Lung (tissue), 12 donors: ENCODE data around the gene SLC52A3. TPM values are rescaled to one million over a fixed set of nuclear protein-coding genes. Genes with fewer than 3 reads are reported as not detected.

Experiments
- ATAC-seq: fragments of 200-7000 bp; cut with Tn5 transposase; one replicate; pipeline ENCODE4 v1.9.1; 2020; ENCODE audit warnings: moderate number of reproducible peaks; ENCODE audit not compliant: insufficient read depth, low FRiP score
- DNase-seq, 3 donors: peaks; one replicate each; pipeline ENCODE4 v3.0.0-alpha.2; 2013 to 2017
- H3K27ac ChIP-seq, 2 donors: one replicate each; pipeline ENCODE4 v1.5.1; 2013; ENCODE audit warnings: mild to moderate bottlenecking in 2 of 2, moderate library complexity in 2 of 2, control low read depth in 1 of 2, inconsistent platforms in 1 of 2, low read depth in 1 of 2, low read length in 1 of 2
- H3K27me3 ChIP-seq, 3 donors: one replicate each; pipeline ENCODE4 v1.5.1; 2013; ENCODE audit warnings: low read length in 2 of 3; ENCODE audit not compliant: control insufficient read depth in 3 of 3, insufficient read depth in 3 of 3
- H3K36me3 ChIP-seq, 4 donors: one replicate each; pipeline ENCODE4 v1.5.1; 2013; ENCODE audit warnings: low read length in 4 of 4, mild to moderate bottlenecking in 1 of 4, moderate library complexity in 1 of 4; ENCODE audit not compliant: control insufficient read depth in 4 of 4, insufficient read depth in 4 of 4
- H3K4me1 ChIP-seq, 5 donors: one replicate each; pipeline ENCODE4 v1.5.1; 2013; ENCODE audit warnings: low read length in 5 of 5, mild to moderate bottlenecking in 2 of 5, moderate library complexity in 1 of 5; ENCODE audit not compliant: control insufficient read depth in 5 of 5, insufficient read depth in 5 of 5
- H3K4me3 ChIP-seq: one replicate; pipeline ENCODE4 v1.5.1; 2013; ENCODE audit warnings: mild to moderate bottlenecking, control low read depth, moderate library complexity
- H3K9ac ChIP-seq, 2 donors: one replicate each; pipeline ENCODE4 v1.5.1; 2013; ENCODE audit warnings: low read length in 2 of 2, control low read depth in 1 of 2; ENCODE audit not compliant: insufficient read depth in 1 of 2
- H3K9me3 ChIP-seq, 4 donors: one replicate each; pipeline ENCODE4 v1.5.1; 2013; ENCODE audit warnings: low read length in 3 of 4, mild to moderate bottlenecking in 1 of 4, moderate library complexity in 1 of 4; ENCODE audit not compliant: control insufficient read depth in 4 of 4, insufficient read depth in 3 of 4
- WGBS, 2 donors: extraction: QIAGEN DNeasy Blood & Tissue Kit; methylation state at CpG; one replicate each; pipeline ENCODE4 v1.1.7; 2013; 5-methylcytosine and 5-hydroxymethylcytosine counted together
- polyA plus RNA-seq, 2 donors: library from polyadenylated mRNA; stranded (reverse); fragments of 200-250 nt; gene quantifications; one replicate each; pipeline ENCODE4 v1.2.1, GENCODE V29; 2013
- total RNA-seq, 2 donors: library from RNA; depleted of rRNA in 1 of 2; stranded (reverse); fragments of >200 nt in 1 of 2; gene quantifications; one replicate each; pipeline ENCODE4 v1.2.1, GENCODE V29; 2014 to 2021
- TF ChIP-seq, protein P1 (sequence below): IDR thresholded peaks from 2 replicates; pipeline ENCODE4 v1.5.1; 2012; ENCODE audit warnings: mild to moderate bottlenecking; ENCODE audit errors: control extremely low read depth, extremely low read depth
- donor health status: control.
- donor health status: control.
- donor health status: Bipolar disorder and iron deficiency.
- donor health status: healthy.
- donor health status: DM: yes; HTN: yes; CAD: no.

SLC52A3 gene
- total and polyA plus RNA-seq, 4 donors = 1.4 to 2.7 (median 1.9) TPM

GRCh38 chr20:761418-762381 is 6.6 kb downstream of the SLC52A3 start:
- Histone ChIP-seq H3K9me3 (no peaks in the 10 kb centered on the region), H3K27ac (no peak overlapping the region), H3K36me3 (no peaks in the 10 kb centered on the region), H3K9ac (no peak overlapping the region), H3K4me1 (peaks cover 0 to 5% (median 0%) of the 10 kb centered on the region in 5 donors), H3K27me3 (peaks cover 0 to 11% (median 6%) of the 10 kb centered on the region in 3 donors), H3K4me3 (no peak overlapping the region)
- ATAC-seq (no peak), DNase-seq (no peak)
- 88 to 93% methylated on average over 24 of the region's 24 CpGs for WGBS, 2 donors
- TF ChIP-seq, protein P1, sequence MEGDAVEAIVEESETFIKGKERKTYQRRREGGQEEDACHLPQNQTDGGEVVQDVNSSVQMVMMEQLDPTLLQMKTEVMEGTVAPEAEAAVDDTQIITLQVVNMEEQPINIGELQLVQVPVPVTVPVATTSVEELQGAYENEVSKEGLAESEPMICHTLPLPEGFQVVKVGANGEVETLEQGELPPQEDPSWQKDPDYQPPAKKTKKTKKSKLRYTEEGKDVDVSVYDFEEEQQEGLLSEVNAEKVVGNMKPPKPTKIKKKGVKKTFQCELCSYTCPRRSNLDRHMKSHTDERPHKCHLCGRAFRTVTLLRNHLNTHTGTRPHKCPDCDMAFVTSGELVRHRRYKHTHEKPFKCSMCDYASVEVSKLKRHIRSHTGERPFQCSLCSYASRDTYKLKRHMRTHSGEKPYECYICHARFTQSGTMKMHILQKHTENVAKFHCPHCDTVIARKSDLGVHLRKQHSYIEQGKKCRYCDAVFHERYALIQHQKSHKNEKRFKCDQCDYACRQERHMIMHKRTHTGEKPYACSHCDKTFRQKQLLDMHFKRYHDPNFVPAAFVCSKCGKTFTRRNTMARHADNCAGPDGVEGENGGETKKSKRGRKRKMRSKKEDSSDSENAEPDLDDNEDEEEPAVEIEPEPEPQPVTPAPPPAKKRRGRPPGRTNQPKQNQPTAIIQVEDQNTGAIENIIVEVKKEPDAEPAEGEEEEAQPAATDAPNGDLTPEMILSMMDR = no peak

- Histone ChIP-seq H3K36me3 (no peaks in the 10 kb centered on the region), H3K9ac (no peak overlapping the region), H3K9me3 (no peaks in the 10 kb centered on the region), H3K4me1 (peaks cover 0 to 5% (median 0%) of the 10 kb centered on the region in 5 donors), H3K27me3 (peaks cover 0 to 11% (median 6%) of the 10 kb centered on the region in 3 donors), H3K27ac (no peak overlapping the region), H3K4me3 (no peak overlapping the region)
- peak in 1 of 3 donors; percentile 17 for DNase-seq
- WGBS, 2 donors = 44 to 50% methylated on average over 44 of the region's 44 CpGs
- ATAC-seq = no peak
- TF ChIP-seq, protein P1 = peak; percentile 44
Observed at GRCh38 chr20:760751-761417, 7.4 kb downstream of the SLC52A3 start.

GRCh38 chr20:757506-757905 is 10.8 kb downstream of the SLC52A3 start:
- Histone ChIP-seq H3K4me1 (peaks cover 0 to 5% (median 0%) of the 10 kb centered on the region in 5 donors), H3K4me3 (no peak overlapping the region), H3K27me3 (peaks cover 0 to 6% (median 6%) of the 10 kb centered on the region in 3 donors), H3K9ac (no peak overlapping the region), H3K9me3 (no peaks in the 10 kb centered on the region), H3K36me3 (no peaks in the 10 kb centered on the region), H3K27ac (no peak overlapping the region)
- ATAC-seq = no peak
- WGBS, 2 donors = 26 to 52% methylated on average over 3 of the region's 3 CpGs
- DNase-seq = no peak
- TF ChIP-seq, protein P1 = no peak
